Measurements from ENCODE around the gene CYP8B1.

The CYP8B1 gene

DNA sequence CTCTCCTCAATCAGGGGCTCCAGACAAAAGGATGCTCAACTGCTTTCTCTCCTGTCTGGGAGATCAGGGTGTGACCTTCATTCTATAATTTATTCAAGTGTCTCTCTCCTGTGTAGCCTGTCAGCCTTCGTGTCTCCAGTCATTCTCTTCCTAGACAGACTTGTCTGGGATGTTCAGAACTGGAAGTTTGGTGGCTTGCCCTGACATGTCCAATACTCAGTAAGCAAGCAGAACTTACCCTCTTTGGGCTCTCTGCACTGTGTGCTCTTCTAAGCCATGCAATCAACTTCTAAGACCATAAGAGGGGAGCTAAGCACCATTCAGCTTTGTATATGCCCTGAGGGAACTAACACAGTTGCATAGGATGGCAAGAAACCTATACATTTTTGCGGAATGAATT lies 52.3 kb downstream of the CYP8B1 start:
- DNase-seq (ENCODE audit: low read depth), result no peak

DNA sequence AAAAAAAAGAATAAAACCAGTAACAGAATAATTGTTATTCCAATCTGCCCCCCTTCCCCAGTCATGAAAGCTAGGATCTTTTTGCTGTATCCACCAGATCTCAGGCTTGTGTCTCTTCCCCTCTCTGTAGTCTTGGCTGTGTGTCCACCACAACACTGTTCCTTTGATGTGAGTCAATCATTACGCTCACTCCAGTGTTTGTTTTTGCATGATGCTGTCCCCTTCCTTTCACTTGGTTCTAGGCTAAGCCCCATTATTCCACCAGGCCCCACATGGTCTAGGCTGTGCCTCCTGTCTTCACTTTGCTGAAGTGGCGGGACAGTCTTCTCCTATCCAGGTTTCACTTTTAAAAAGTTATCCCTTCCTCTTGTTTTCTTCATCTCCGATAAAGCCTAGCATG lies 52.9 kb downstream of the CYP8B1 start:
- no peak for DNase-seq (ENCODE audit: low read depth)

Measured in stimulated activated CD8-positive, alpha-beta memory T cell treated with anti-CD3 and anti-CD28 coated beads, Interleukin-15, amount 100 ng/mL, for 24 hours (primary cell).